ENCODE results near the gene ZNF609.
"Not testable (repeated sequence)": the region's sequence is repeated elsewhere in the genome, so short reads cannot be mapped to it uniquely, and the experiment has no call there.

The ZNF609 gene

DNA sequence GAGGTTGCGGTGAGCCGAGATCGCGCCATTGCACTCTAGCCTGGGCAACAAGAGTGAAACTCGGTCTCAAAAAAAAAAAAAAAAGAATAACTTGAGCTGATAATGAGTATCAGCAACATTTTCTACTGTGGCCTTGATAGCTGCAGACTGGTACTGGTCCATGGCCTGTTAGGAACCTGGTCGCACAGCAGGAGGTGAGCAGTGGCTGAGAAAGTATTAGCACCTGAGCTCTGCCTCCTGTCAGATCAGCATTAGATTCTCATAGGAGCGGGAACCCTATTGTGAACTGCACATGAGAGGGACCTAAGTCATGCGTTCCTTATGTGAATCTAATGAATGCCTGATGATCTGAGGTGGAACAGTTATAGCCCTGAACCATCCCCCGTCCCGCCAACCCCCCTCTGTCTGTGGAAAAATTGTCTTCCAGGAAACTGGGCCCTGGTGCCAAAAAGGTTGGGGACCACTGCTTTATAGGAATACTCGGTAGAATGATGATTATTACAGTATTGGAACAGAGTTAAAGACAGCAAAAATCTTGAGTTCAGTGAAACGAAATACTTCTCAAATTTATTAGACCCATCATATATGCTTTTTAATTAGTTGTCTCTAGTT, 126.0 kb downstream of the ZNF609 start:
- no peak for DNase-seq (ENCODE audit: low read depth, low spot score)

DNA sequence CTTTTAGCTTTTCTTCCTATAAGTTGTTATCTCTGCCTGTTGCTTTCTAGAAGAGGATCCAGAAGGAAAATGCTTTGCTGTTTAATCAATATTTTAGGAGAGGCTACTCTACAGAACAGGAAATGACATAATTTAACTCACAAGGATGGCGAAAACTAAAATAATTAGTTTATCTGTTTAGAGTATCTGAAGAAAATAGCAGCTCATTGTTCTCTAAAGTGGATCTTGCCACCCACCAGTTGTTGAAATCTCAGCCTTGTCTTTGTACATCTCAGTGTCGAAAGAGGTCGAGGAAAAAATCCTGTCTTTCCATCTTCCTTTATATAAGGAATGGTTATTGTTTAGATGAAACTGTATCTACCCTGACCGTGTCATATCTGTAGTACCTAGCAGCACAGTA, 126.6 kb downstream of the ZNF609 start:
- DNase-seq (ENCODE audit: low read depth, low spot score), result no peak

DNA sequence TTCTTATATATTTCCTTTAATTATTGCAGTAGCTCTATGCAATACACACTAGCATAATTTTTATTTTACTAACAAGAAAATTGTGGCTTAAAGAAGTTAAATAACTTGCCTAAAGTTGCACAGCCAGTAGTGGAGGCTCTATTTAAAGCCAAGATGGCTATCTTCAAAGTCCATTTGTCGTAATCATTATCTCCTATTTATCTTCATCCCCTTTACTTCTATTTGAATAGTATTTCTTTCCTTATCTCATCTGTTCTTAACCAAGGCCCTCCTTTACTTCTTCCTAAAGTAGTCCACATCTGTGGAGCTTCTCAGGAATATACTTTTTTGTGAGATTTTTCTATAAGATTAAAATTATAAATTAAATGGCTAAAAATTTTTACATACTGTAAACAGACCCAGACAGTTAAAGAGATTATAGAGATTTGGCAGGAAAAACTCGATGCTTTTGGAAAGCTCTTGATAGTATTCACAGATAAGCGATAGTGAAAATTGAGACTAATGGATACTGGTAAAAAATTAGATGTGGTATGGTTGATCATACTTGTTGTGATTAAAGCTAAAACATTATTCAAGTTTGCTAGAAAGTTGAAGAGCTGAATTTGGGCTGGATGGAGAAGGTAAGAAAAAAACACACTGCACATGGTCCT, 129.2 kb downstream of the ZNF609 start:
- DNase-seq (ENCODE audit: low read depth, low spot score), result no peak

- not testable (repeated sequence) for DNase-seq (ENCODE audit: low read depth, low spot score)
Observed at GRCh38 chr15:64592845-64593244, 132.5 kb downstream of the ZNF609 start.

DNA sequence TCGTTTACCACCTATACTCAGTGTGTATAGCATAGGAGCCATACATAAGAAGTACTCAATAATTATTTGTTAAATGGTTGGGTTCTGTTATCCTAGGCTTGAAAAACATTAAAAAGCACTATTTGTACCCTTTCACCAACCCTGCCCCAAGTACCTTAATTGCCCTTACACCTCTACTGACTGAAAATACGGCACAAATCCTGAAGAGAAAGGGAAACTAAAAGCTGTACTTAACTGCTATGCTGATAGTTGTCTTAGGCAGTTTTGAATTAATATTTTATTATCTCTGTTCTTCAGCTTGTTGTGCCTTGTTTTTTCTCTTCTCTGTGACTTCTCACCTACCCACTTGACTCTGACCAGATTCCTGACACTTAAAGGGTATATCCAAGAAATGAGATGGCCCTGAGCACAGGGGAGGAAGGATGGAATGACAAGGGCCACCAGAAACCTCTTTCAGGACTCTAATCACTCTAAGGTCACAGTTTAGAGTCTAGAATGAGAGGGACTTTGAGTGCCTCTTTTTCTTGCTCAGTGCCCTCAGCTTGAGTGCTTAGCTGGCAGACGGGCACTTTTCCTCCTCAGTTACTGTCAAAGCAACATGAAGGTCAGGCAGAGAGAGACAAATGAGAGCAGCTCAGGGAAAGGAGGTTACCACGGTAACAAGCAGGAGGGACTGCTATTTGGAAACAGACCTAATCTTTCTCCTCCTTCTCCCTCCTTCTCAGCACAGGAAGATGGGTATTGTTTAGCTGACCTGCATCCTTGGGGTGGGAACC, 136.5 kb downstream of the ZNF609 start:
- peak; percentile 48 for DNase-seq (ENCODE audit: low read depth, low spot score)

GRCh38 chr15:64597477-64597822, 137.1 kb downstream of the ZNF609 start:
- no peak for DNase-seq (ENCODE audit: low read depth, low spot score)

DNA sequence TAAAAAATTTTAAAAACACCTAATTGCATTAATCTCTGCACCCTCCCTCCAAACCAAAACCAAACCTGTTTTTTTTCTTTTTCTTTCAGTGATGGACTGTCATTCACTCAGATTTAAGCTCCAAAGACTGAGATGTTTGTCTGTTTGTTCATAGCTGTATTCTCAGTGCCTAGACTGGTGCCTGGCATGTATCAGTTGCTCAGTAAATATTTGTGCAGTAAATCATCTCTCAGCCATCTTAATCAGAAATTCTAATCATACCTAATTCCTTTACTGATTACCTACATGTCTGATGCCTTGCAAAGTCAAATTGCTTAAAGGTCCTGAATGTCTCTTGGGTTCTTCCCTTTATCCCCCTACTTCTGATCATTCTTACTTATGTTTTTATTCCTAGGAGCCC, 138.8 kb downstream of the ZNF609 start:
- no peak for DNase-seq (ENCODE audit: low read depth, low spot score)

DNA sequence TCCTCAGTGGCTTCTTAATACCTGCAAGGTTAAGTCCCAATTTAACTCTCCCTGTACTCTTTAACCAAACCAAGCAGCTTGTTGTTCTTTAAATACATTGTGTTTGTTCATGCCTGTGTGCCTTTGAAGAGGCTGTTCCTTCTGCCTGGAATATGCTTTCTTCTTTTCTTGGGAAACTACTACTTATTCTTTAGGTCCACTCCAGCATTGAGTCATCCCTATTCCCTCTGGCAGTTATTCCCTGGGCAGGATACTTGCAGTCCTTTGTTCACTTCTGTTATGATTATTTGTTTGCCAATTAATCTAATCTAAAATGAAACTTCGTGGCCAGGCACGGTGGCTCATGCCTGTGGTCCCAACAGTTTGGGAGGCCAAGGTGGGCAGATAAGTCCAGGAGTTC, 139.3 kb downstream of the ZNF609 start:
- no peak for DNase-seq (ENCODE audit: low read depth, low spot score)

GRCh38 chr15:64600794-64601193, 140.4 kb downstream of the ZNF609 start:
- no peak for DNase-seq (ENCODE audit: low read depth, low spot score)

DNA sequence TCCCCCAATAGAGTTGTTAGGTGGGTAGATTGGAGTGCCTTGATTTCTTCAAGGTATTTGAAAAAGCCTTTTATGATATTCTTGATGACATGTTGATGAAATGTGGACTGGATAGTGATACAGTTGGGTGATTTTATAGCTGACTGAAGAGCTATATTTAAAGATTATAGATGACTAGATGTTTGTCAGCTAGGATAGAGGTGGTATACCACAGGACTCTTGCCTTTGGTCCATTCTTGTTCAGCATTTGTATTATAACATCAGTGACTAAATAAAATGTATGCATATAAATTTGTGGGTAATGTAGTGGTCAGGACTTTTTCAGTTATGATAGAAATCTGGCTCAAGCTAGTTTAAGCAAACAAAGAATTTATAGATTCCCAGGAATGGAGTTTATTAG, 143.9 kb downstream of the ZNF609 start:
- no peak for DNase-seq (ENCODE audit: low read depth, low spot score)

GRCh38 chr15:64607416-64607815, 147.0 kb downstream of the ZNF609 start:
- DNase-seq (ENCODE audit: low read depth, low spot score), result not testable (repeated sequence)

- no peak for DNase-seq (ENCODE audit: low read depth, low spot score)
Observed at GRCh38 chr15:64610257-64610919, 150.0 kb downstream of the ZNF609 start.

DNA sequence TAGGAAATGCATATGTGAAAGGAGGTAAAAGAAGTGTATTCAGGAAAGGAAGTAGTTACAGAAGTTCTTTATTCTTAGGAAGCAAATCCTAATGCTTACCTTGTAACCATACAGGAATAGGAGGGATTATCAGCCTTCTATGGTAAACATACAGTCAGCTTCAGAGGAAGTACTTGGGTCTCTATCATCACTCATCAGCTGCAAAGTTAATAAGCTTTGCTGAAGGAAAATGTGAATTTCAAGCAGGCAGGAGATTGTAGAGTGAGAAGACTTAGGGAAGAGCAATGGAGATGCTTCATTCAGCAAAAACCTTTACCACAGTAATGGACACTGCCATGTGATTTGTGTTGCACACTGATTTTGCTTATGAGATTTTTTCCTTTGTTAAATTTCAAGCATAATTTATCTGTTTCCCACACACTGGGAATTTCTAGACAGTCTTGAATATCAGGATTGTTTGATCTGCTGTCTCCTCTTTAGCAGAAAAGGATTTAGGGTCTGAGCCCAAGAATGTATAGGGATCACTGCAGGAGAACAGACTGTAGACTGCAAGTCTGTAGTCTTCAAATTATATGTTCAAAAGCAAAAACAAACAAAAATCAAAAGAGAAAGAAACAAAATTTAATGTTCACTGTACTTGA, 150.8 kb downstream of the ZNF609 start:
- DNase-seq (ENCODE audit: low read depth, low spot score), result no peak

DNA sequence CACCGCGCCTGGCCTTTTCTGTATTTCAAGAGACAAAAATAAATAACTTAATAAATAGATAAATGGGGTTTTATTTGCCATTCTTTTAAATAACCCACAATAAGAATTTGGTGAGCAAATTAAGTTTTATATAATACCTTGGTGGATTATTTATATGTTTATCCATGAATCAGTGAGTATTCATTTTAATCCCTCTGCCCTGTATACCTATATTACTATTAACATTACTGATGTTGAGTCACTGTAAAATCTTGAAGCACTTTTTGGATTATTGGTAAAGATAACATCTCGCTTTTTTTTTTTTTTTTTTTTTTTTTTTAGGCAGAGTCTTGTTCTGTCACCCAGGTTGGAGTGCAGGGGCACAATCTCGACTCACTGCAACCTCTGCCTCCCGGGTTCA, 154.1 kb downstream of the ZNF609 start:
- DNase-seq (ENCODE audit: low read depth, low spot score), result no peak

DNA sequence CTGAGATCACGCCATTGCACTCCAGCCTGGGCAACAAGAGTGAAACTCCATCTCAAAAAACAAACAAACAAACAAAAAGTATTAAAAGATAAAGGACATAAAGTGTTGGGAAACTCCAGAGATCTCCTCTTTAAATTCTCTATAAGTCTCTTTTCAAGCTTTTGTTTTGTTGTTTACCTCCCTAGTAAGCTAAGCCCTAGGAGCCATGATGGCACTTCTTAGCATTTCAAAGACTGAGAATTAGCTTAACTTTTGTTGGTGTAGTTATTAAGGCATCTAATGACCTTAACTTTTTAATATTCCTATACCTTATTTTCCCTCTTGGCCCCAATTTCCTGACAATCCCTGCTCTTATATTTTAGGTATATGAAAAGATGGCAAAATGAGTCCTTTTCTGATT, 157.3 kb downstream of the ZNF609 start:
- DNase-seq (ENCODE audit: low read depth, low spot score), result no peak

DNA sequence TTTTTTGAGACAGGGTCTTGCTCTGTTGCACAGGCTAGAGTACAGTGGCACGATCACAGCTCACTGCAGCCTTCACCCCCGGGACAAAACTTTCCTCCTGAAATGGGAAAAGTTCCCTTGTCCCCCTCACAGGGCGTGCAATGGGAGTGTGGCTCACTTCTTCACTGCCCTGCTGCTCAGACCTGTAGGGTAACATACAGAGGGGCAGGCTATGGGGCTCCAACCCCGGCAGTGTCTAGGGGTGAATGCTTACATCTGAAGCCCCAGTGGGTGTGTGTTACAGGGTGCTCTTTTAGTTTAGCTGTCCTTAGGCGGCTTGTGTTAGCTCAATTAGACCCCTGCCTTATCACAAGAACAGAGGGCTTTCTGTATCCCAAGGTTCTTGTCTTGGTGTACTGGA, 157.8 kb downstream of the ZNF609 start:
- DNase-seq (ENCODE audit: low read depth, low spot score), result no peak

DNA sequence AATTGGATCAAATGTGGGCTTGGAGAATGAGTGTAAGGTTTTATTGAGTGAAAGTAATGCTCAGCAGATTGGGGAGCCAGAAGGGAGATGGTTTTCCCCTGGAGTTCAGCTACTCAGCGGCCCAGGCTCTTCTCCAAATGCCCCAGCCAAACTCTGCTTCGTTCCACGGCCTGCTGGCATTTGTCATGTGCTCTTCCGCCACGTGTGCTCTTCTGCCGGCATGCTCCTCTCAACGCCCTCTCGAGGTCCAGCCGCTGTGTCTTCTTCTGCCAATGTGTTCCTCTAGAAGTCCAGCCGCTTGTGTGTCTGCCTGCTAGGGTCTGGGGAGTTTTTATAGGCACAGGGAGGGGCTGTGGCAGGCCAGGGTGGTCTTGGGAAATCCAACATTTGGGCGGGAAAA, 158.2 kb downstream of the ZNF609 start:
- DNase-seq (ENCODE audit: low read depth, low spot score), result no peak

GRCh38 chr15:64619880-64620839, 159.8 kb downstream of the ZNF609 start:
- DNase-seq (ENCODE audit: low read depth, low spot score), result no peak

DNA sequence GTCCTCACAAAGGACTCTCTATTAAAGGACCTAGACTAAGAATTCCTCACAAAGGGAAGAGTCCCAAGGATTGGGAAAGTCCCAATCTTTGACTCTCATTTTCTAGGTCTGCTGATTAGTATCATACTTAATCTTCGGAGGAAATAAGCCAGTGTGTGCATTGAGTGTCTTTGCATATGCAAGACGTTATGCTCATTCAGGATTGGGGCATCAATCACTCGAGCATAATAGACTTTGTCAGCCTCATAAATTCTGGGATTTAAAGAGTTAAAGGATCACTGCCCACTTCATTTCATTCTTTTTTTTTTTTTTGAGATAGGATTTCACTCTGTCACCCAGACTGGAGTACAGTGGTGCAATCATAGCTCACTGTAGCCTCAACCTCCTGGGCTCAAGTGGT, 160.7 kb downstream of the ZNF609 start:
- no peak for DNase-seq (ENCODE audit: low read depth, low spot score)

DNA sequence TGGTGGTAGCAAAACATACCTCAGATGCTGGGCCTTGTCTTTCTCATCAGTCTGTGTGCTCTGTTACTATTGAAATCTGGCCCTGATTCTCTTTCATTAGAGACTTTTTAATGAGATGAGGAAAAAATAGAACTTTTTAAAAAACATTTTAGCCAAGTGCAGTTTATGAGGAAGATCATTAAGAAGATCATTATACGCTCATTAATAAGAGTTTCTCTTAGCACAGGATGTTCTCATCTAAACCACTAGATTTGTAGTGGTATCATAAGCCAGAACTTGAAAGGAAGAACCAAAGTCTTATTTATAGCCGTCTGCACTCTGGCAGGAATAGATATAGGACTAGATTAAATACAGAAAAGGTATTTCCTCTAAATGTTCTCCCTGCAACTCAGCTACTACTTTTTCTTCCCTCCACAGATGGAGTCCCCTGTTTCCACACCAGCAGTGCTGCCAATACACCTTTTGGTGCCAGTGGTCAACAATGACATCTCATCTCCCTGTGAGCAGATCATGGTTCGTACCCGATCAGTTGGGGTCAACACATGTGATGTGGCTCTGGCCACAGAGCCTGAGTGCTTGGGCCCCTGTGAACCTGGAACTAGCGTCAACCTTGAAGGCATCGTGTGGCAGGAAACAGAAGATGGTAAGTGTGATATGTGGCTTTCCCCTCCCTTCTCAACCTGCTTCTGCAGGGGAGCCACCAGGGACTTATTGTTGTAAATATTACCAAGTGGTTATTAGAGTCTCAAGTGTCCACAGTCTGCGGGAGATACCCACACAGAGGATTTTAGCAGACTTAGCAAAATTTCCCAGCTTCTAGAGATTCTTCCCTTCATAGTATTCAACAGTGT, 162.3 kb downstream of the ZNF609 start:
- DNase-seq (ENCODE audit: low read depth, low spot score), result no peak
